K562 (cell line): Measurements from ENCODE around the gene CD44. TPM values are rescaled to one million over a fixed set of nuclear protein-coding genes. Genes with fewer than 3 reads are reported as not detected.

Experiments
- ATAC-seq: fragments of 200-7000 bp; cut with Tn5 transposase; 3 replicates; pipeline ENCODE4 v1.9.1; 2020; ENCODE audit warnings: moderate library complexity
- BruUV-seq: library from RNA; stranded (reverse); fragments of 400-500 nt; replicated peaks from 2 replicates; lab custom pipeline; 2021; lab: Mats Ljungman, UMichigan
- CTCF ChIA-PET: fragments of 300-600 bp; formaldehyde crosslinking; extraction: SDS; loops from one replicate; lab custom pipeline; 2021; ENCODE audit warnings: low intra/inter-chr PET ratio; lab: Yijun Ruan, JAX
- POLR2A ChIA-PET: fragments of 300-600, 350-650 bp; sonication (Branson Sonifier 250); formaldehyde crosslinking; extraction: SDS; loops from one replicate; lab custom pipeline; 2021; ENCODE audit warnings: antibody characterized with exemption, inconsistent platforms; lab: Yijun Ruan, JAX
- DNase-seq, 4 experiments: peaks; one replicate each; pipeline versions ENCODE4 v3.0.0 to v3.0.0-alpha.2; 2011 to 2018; ENCODE audit warnings: low spot score in 3 of 4, mixed read lengths in 3 of 4; ENCODE audit errors: extremely low read depth in 1 of 4
- FAIRE-seq: peaks from 2 replicates; lab custom pipeline; 2011; peaks lifted over from hg19 to GRCh38; lab: Jason Lieb, UNC
- H2AFZ ChIP-seq: 2 replicates; pipeline ENCODE4 v1.6.0; 2011; ENCODE audit warnings: low read depth, low read length, control low read depth, inconsistent platforms
- H3K27ac ChIP-seq: fragments of 200-600 bp; 3 replicates; pipeline ENCODE4 v1.8.0; 2011; ENCODE audit warnings: low read depth, mild to moderate bottlenecking, control low read depth, inconsistent platforms, low read length, moderate library complexity, mixed read lengths; ENCODE audit errors: extremely low read depth
- H3K27me3 ChIP-seq, 2 experiments: fragments of 300-600 bp in 1 of 2; 2 replicates in 1 of 2; 3 replicates in 1 of 2; pipeline versions ENCODE4 v1.6.0 to v1.8.0; 2011; ENCODE audit warnings: inconsistent platforms in 2 of 2, low read length in 2 of 2, mild to moderate bottlenecking in 1 of 2, mixed read lengths in 1 of 2, moderate library complexity in 1 of 2; ENCODE audit not compliant: control insufficient read depth in 2 of 2, insufficient read depth in 2 of 2
- H3K36me3 ChIP-seq: fragments of 300-600 bp; 3 replicates; pipeline ENCODE4 v1.8.0; 2011; ENCODE audit warnings: mild to moderate bottlenecking, low read length, inconsistent platforms; ENCODE audit not compliant: control insufficient read depth, insufficient read depth
- H3K4me1 ChIP-seq, 2 experiments: fragments of 200-600 bp in 1 of 2; replicated peaks in 1 of 2; 2 replicates in 1 of 2; 3 replicates in 1 of 2; pipeline versions ENCODE4 v1.5.1 to v1.8.0; 2011; ENCODE audit warnings: inconsistent platforms in 2 of 2, low read length in 2 of 2, mild to moderate bottlenecking in 1 of 2, mixed read lengths in 1 of 2, moderate library complexity in 1 of 2; ENCODE audit not compliant: control insufficient read depth in 2 of 2, insufficient read depth in 2 of 2
- H3K4me2 ChIP-seq: 2 replicates; pipeline ENCODE4 v1.6.1; 2011; ENCODE audit warnings: low read length, control low read depth, inconsistent platforms, mixed read lengths; ENCODE audit not compliant: insufficient read depth
- H3K4me3 ChIP-seq: fragments of 200-600 bp; sonication (generic), shearing (Covaris generic); 2 replicates; pipeline ENCODE4 v1.5.1; 2016; ENCODE audit warnings: control low read depth, inconsistent platforms
- H3K79me2 ChIP-seq: fragments of 200-600 bp; 3 replicates; pipeline ENCODE4 v1.8.0; 2011; ENCODE audit warnings: low read length, inconsistent platforms; ENCODE audit not compliant: control insufficient read depth, insufficient read depth
- H3K9ac ChIP-seq, 2 experiments: 2 replicates each; pipeline versions ENCODE4 v1.6.0 to v1.6.1; 2011; ENCODE audit warnings: low read depth in 2 of 2, low read length in 2 of 2, control low read depth in 1 of 2, inconsistent platforms in 1 of 2, mild to moderate bottlenecking in 1 of 2, mixed read lengths in 1 of 2; ENCODE audit not compliant: insufficient read depth in 1 of 2
- H3K9me1 ChIP-seq: one replicate; pipeline ENCODE4 v1.6.0; 2011; ENCODE audit warnings: inconsistent platforms, mild to moderate bottlenecking, low read length, moderate library complexity; ENCODE audit not compliant: control insufficient read depth, insufficient read depth
- H3K9me3 ChIP-seq: replicated peaks from 2 replicates; pipeline ENCODE4 v1.5.1; 2011; ENCODE audit warnings: low read depth, low read length, inconsistent platforms; ENCODE audit not compliant: control insufficient read depth, insufficient read depth
- H4K20me1 ChIP-seq: replicated peaks from 2 replicates; pipeline ENCODE4 v1.6.1; 2011; ENCODE audit warnings: low read length, inconsistent platforms, mixed read lengths; ENCODE audit not compliant: control insufficient read depth, insufficient read depth
- E2F1 ChIP-seq: sonication (generic); formaldehyde crosslinking; IDR thresholded peaks from 2 replicates; pipeline ENCODE4 v1.8.1; 2023; ENCODE audit warnings: mild to moderate bottlenecking, missing genetic modification reagents, moderate library complexity
- EGR1 ChIP-seq: fragments of 450-650 bp; conservative IDR thresholded peaks from 2 replicates; pipeline ENCODE4 v1.6.1; 2017; ENCODE audit warnings: mild to moderate bottlenecking
- ELF2 ChIP-seq: fragments of 250-450 bp; sonication (Bioruptor Pico); IDR thresholded peaks from 2 replicates; pipeline ENCODE4 v1.5.0; 2021; ENCODE audit warnings: mild to moderate bottlenecking
- ERF ChIP-seq: fragments of 450-650 bp; formaldehyde crosslinking; IDR thresholded peaks from 2 replicates; pipeline ENCODE4 v1.4.0; 2020; ENCODE audit warnings: mild to moderate bottlenecking, mixed read lengths
- KDM4B ChIP-seq, 2 experiments: fragments of 450-650 bp in 1 of 2; sonication (generic) in 1 of 2; IDR thresholded peaks; 2 replicates each; pipeline ENCODE4 v1.6.1; 2016 to 2017; ENCODE audit warnings: borderline replicate concordance in 2 of 2, antibody characterized with exemption in 1 of 2, low read depth in 1 of 2, mild to moderate bottlenecking in 1 of 2
- KDM5B ChIP-seq: fragments of 200-600 bp; sonication (generic); IDR thresholded peaks from 2 replicates; pipeline ENCODE4 v1.6.1; 2012; ENCODE audit warnings: low read depth, mild to moderate bottlenecking, moderate library complexity, low read length, control low read depth, inconsistent platforms; ENCODE audit not compliant: insufficient replicate concordance
- MYBL2 ChIP-seq, 2 experiments: fragments of 450-650 bp in 1 of 2; sonication (generic) in 1 of 2; formaldehyde crosslinking in 1 of 2; IDR thresholded peaks; 2 replicates each; pipeline versions ENCODE4 v1.6.1 to v1.8.1; 2017 to 2022; ENCODE audit warnings: borderline replicate concordance in 1 of 2, inconsistent platforms in 1 of 2, low read depth in 1 of 2, mild to moderate bottlenecking in 1 of 2, missing genetic modification reagents in 1 of 2, moderate library complexity in 1 of 2
- NUFIP1 ChIP-seq: fragments of 450-650 bp; IDR thresholded peaks from 2 replicates; pipeline ENCODE4 v1.6.1; 2018; ENCODE audit not compliant: partially characterized antibody
- POLR2A ChIP-seq: fragments of 450-650 bp; conservative IDR thresholded peaks from 2 replicates; pipeline ENCODE4 v1.6.1; 2016
- POLR2B ChIP-seq: fragments of 450-650 bp; IDR thresholded peaks from 2 replicates; pipeline ENCODE4 v1.6.1; 2018; ENCODE audit warnings: low read depth; ENCODE audit not compliant: partially characterized antibody
- POLR3A ChIP-seq: IDR thresholded peaks from 2 replicates; pipeline ENCODE4 v1.6.1; 2011; ENCODE audit warnings: borderline replicate concordance, mild to moderate bottlenecking, moderate library complexity; ENCODE audit not compliant: insufficient read length, insufficient read depth; ENCODE audit errors: extremely low read depth
- RNF2 ChIP-seq: sonication (generic); IDR thresholded peaks from 2 replicates; pipeline ENCODE4 v1.6.1; 2016
- SMARCC2 ChIP-seq: fragments of 450-650 bp; IDR thresholded peaks from 2 replicates; pipeline ENCODE4 v1.6.1; 2017; ENCODE audit warnings: antibody characterized with exemption, moderate library complexity, mild to moderate bottlenecking, low read depth
- TAL1 ChIP-seq: fragments of 450-650 bp; IDR thresholded peaks from 2 replicates; pipeline ENCODE4 v1.6.1; 2016; ENCODE audit warnings: mild to moderate bottlenecking
- TRIM25 ChIP-seq: fragments of 450-650 bp; IDR thresholded peaks from 2 replicates; pipeline ENCODE4 v1.7.0; 2016; ENCODE audit warnings: borderline replicate concordance
- YBX1 ChIP-seq: fragments of 450-650 bp; IDR thresholded peaks from 2 replicates; pipeline ENCODE4 v1.7.1; 2016; ENCODE audit warnings: mild to moderate bottlenecking
- ZC3H4 ChIP-seq: sonication (generic); formaldehyde crosslinking; IDR thresholded peaks from 2 replicates; pipeline ENCODE4 v1.9.0; 2021; ENCODE audit warnings: missing genetic modification reagents, borderline replicate concordance
- ZNF3 ChIP-seq: fragments of 250-450 bp; sonication (Bioruptor Pico); IDR thresholded peaks from 2 replicates; pipeline ENCODE4 v1.5.0; 2021; ENCODE audit warnings: mild to moderate bottlenecking, moderate library complexity
- ZNF586 ChIP-seq: fragments of 450-650 bp; formaldehyde crosslinking; conservative IDR thresholded peaks from 2 replicates; pipeline ENCODE4 v1.4.0; 2020; ENCODE audit warnings: mild to moderate bottlenecking, moderate library complexity
- ZNF699 ChIP-seq: fragments of 250-450 bp; sonication (Bioruptor Pico); IDR thresholded peaks from 2 replicates; pipeline ENCODE4 v1.8.0; 2021; ENCODE audit warnings: mild to moderate bottlenecking, moderate library complexity; ENCODE audit not compliant: insufficient replicate concordance
- WGBS: fragments of 100-300 bp; shearing (Covaris generic); methylation state at CpG from one replicate; pipeline ENCODE4 v1.1.6; 2016; ENCODE audit warnings: low coverage, mixed read lengths; ENCODE audit not compliant: insufficient coverage; ENCODE audit errors: missing lambda C conversion rate; 5-methylcytosine and 5-hydroxymethylcytosine counted together
- in situ Hi-C: fragments of 300-500 bp; cut with MboI; formaldehyde crosslinking; loops from 4 replicates; pipeline ENCODE4 v1.15.0; 2018; ENCODE audit warnings: inconsistent platforms, mixed read lengths
- intact Hi-C: fragments of 100-400 bp; cut with micrococcal nuclease; formaldehyde crosslinking; loops from 2 replicates; pipeline ENCODE4 v1.14.2; 2022
- polyA plus RNA-seq, 8 experiments: library from polyadenylated mRNA; depleted of rRNA in 4 of 8; stranded (reverse) in 5 of 8; unstranded in 3 of 8; fragments of >200 nt; fragmentation: Nextera tagmentation in 2 of 8; fragmentation: Illumina TruSeq in 1 of 8; extraction: Ambion mirVana in 2 of 8; extraction: Trizol in 1 of 8; gene quantifications; 2 replicates each; pipeline versions ENCODE4 v1.2.1 to v1.2.3, GENCODE V29; 2011 to 2014; ENCODE audit warnings: inconsistent platforms in 1 of 8, missing spikeins in 1 of 8
- total RNA-seq, 7 experiments: library from RNA; depleted of rRNA in 6 of 7; stranded (reverse); fragments of >200 nt in 6 of 7; fragmentation: Illumina TruSeq in 2 of 7; extraction: Trizol in 2 of 7; gene quantifications; 2 replicates each; pipeline versions ENCODE4 v1.2.1 to v1.2.3, GENCODE V29; 2011 to 2021; ENCODE audit warnings: low replicate concordance in 1 of 7

Gene CD44
- total and polyA plus RNA-seq, 9 of the 15 experiments (the other 6 are each of a cell fraction or from before 2014, with no cell fraction given) = 1.2 to 13.9 (median 3.0) TPM

- FAIRE-seq (no peak), ATAC-seq (no peak), DNase-seq (no peak)
- in situ Hi-C loops = no loop called here
- no peak for TF ChIP-seq NUFIP1
- TF ChIP-seq ZNF699 (CRISPR knock-in tag) = no peak
- TF ChIP-seq POLR2A = no peak
- no peak for TF ChIP-seq ZC3H4 (CRISPR knock-in tag)
- TF ChIP-seq TAL1 = no peak
- no peak for TF ChIP-seq YBX1
- no peak for TF ChIP-seq ERF (CRISPR knock-in tag)
- no peak for TF ChIP-seq MYBL2 (IDR thresholded peaks at IDR 0.05; ENCODE audit: low read depth)
- no peak for TF ChIP-seq MYBL2 (CRISPR knock-in tag; IDR thresholded peaks at IDR 0.05; ENCODE audit: borderline replicate concordance)
- TF ChIP-seq ELF2 = no peak
- no peak for TF ChIP-seq POLR2B
- no peak for TF ChIP-seq TRIM25
- no peak for TF ChIP-seq E2F1
- TF ChIP-seq SMARCC2 = no peak
- TF ChIP-seq EGR1 = no peak
- no peak for TF ChIP-seq ZNF3 (CRISPR knock-in tag)
- no peak for TF ChIP-seq POLR3A
- TF ChIP-seq RNF2 = no peak
- no peak for TF ChIP-seq KDM4B (IDR thresholded peaks at IDR 0.05; ENCODE audit: borderline replicate concordance in 2 of 2, low read depth in 1 of 2)
- TF ChIP-seq ZNF586 (CRISPR knock-in tag) = no peak
- no peak for TF ChIP-seq KDM5B
- no peak overlapping the region for H3K4me3 ChIP-seq
- H4K20me1 ChIP-seq = no peaks in the 10 kb centered on the region; the same call in 1 of the 2 replicates
- H3K9me3 ChIP-seq = no peaks in the 10 kb centered on the region
- ChIA-PET POLR2A (no interaction called here), CTCF (no interaction called here)
- no peak overlapping the region for H2AFZ ChIP-seq
- whole genome bisulfite sequencing = 0% methylated on average over 3 of the region's 3 CpGs
- H3K79me2 ChIP-seq = no peaks in the 10 kb centered on the region
- intact Hi-C loops = no loop called here
- H3K27ac ChIP-seq = no peak overlapping the region
- no peaks in the 10 kb centered on the region for H3K9me1 ChIP-seq
- no peaks in the 10 kb centered on the region for H3K4me1 ChIP-seq
- no peaks in the 10 kb centered on the region for H3K36me3 ChIP-seq
- BruUV-seq = no TSS peak
- no peak overlapping the region for H3K4me2 ChIP-seq
- peaks cover 2 to 8% of the 10 kb centered on the region in 2 experiments; a peak in 2 of 5 replicates for H3K27me3 ChIP-seq
- no peak overlapping the region for H3K9ac ChIP-seq
These were observed 11.5 kb downstream of the CD44 start for GRCh38 chr11:35150454-35150853.
